Measurements from ENCODE around the gene HAP1. TPM values are rescaled to one million over a fixed set of nuclear protein-coding genes. Genes with fewer than 3 reads are reported as not detected.
"Not testable (repeated sequence)": the region's sequence is repeated elsewhere in the genome, so short reads cannot be mapped to it uniquely, and the experiment has no call there.

The HAP1 gene
- total RNA-seq, 1 experiment from 2014 or later, result 1.2 TPM

DNA sequence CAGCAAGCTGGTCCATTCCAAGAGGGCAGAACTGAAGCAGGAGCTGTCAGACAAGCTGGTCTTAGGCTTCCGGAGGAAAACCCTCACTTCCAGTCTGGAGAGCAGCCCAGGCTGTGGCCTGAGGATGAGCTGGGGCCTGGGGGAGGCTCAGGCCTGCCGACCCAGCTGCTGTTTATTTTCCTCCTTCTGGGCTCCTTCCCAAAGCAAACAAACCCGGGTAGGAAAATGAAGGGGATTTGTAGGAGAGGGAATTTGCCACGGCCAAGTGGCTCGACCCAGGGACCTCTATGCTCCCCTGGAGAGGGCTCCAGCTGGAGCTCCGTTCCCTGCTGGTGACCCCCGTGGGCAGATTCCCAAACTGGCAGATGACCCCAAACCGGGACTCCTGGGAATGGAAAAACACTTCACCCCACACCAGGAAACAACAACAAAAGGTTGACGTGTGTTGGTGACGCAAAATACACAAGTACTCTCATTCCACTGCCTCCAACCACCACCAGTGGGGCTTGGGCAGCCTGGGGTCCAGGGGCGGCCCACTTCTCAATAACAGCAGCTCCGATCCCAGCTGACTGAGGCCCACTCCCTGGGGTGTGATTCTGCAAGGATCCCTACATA lies 43.2 kb upstream of the HAP1 start:
- no peak for TF ChIP-seq CTCF (IDR thresholded peaks at IDR 0.05; ENCODE audit: unreplicated experiment)
- H3K9me3 Mint-ChIP-seq (ENCODE audit: low read depth, unreplicated experiment), result no peaks in the 10 kb centered on the region
- CTCF ChIA-PET, result interaction anchor here (0.6 to 7.3 kb wide), 10 partner anchors 8 to 85 kb away, joined by 3 to 63 read pairs (median 5); partner anchors contain the start of genes JUP and P3H4
- peak overlapping the region; percentile 43 for H3K4me3 Mint-ChIP-seq (ENCODE audit: low read depth, unreplicated experiment)
- DNase-seq, result peak; percentile 50
- peaks cover 99% of the 10 kb centered on the region for H3K36me3 Mint-ChIP-seq (ENCODE audit: insufficient read depth, unreplicated experiment)
- intact Hi-C loops (cut with micrococcal nuclease; ENCODE audit: unreplicated experiment), result no loop called here
- BruUV-seq (replicated peaks), result no TSS peak
- H3K27ac Mint-ChIP-seq (ENCODE audit: unreplicated experiment), result peak overlapping the region; percentile 87
- H3K4me1 Mint-ChIP-seq (ENCODE audit: low read depth, unreplicated experiment), result peaks cover 86% of the 10 kb centered on the region
- no peaks in the 10 kb centered on the region for H3K27me3 Mint-ChIP-seq (ENCODE audit: unreplicated experiment)

DNA sequence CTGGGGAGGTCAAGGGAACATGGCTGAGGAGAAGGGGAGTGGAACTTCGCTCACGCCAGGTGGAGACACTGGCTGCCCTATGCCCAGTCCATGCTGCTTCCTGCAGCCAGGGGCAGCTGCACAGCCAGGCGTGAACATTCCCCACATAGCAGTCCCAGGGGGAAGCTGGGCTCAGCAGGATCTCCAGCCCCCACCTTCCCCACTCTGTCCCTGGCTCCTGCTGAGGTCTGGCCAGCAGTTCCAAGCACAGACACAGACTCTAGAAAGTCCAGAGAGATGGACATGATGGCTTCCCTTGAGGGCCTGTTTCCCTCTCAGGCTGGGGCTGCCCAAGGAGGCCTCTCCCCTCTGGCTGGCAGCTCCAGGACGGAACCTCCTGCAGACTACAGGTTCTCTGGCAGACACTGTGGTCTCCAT lies 42.7 kb upstream of the HAP1 start:
- DNase-seq, result peak; percentile 67
- BruUV-seq (replicated peaks), result no TSS peak
- H3K36me3 Mint-ChIP-seq (ENCODE audit: insufficient read depth, unreplicated experiment), result peaks cover 99% of the 10 kb centered on the region
- no peak for TF ChIP-seq CTCF (IDR thresholded peaks at IDR 0.05; ENCODE audit: unreplicated experiment)
- peak overlapping the region; percentile 87 for H3K27ac Mint-ChIP-seq (ENCODE audit: unreplicated experiment)
- H3K9me3 Mint-ChIP-seq (ENCODE audit: low read depth, unreplicated experiment), result no peaks in the 10 kb centered on the region
- H3K27me3 Mint-ChIP-seq (ENCODE audit: unreplicated experiment), result no peaks in the 10 kb centered on the region
- CTCF ChIA-PET, result interaction anchor here (0.6 to 7.3 kb wide), 8 partner anchors 9 to 85 kb away, joined by 3 to 63 read pairs (median 6); partner anchors contain the start of gene JUP
- intact Hi-C loops (cut with micrococcal nuclease; ENCODE audit: unreplicated experiment), result no loop called here
- H3K4me1 Mint-ChIP-seq (ENCODE audit: low read depth, unreplicated experiment), result peaks cover 86% of the 10 kb centered on the region
- H3K4me3 Mint-ChIP-seq (ENCODE audit: low read depth, unreplicated experiment), result peak overlapping the region; percentile 43

- H3K9me3 Mint-ChIP-seq (ENCODE audit: low read depth, unreplicated experiment); BruUV-seq (replicated peaks); DNase-seq; intact Hi-C loops (cut with micrococcal nuclease; ENCODE audit: unreplicated experiment); H3K27me3 Mint-ChIP-seq (ENCODE audit: unreplicated experiment): not testable (repeated sequence)
- peak overlapping the region; percentile 59 for H3K4me3 Mint-ChIP-seq (ENCODE audit: low read depth, unreplicated experiment)
- peaks cover 86% of the 10 kb centered on the region for H3K4me1 Mint-ChIP-seq (ENCODE audit: low read depth, unreplicated experiment)
- H3K36me3 Mint-ChIP-seq (ENCODE audit: insufficient read depth, unreplicated experiment), result peaks cover 99% of the 10 kb centered on the region
- H3K27ac Mint-ChIP-seq (ENCODE audit: unreplicated experiment), result peak overlapping the region; percentile 87
- CTCF ChIA-PET, result interaction anchor here (1.1 to 7.3 kb wide), 2 partner anchors 10 to 19 kb away, joined by 3 to 63 read pairs; partner anchors contain the start of gene JUP
Observed at GRCh38 chr17:41776262-41776900, 41.9 kb upstream of the HAP1 start.

DNA sequence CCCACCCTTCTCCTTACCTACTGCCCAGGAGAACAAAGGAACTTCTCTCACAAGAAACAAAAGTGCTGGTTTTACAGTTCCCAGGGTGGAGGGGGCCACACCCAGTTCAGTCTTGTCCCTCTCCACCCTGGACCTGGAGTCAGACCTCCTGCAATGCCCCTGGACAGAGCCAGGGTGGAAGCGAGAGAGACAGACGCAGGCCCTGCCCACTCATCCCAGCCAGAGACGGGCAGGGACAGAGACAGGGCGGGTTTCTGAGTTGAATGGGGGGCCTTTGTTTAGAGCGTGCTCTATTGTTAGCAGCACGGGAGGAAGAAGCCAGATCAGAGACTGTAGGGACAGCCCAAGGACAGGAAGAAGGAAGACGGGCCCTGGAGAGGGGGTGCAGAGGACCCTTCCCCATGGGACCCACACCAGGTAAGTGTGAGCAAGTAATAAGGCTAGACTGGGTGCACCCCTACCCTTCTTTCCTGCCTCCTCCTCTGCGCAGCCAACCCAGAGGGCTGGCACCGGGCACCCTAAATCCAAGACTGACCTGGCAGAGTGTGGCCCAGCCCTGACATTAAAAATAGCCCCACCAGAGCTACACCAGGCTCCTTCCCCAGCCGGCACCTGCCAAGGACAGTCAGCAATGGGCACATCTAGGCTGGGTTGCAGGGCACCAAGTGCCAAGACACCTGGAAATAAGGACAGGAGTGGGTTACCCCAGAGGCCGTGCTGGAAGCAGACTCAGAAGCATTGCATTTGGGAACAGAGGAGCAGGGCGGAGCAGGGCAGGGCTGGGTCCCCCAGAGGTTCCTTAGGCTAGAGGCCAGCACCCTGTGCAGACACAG lies 41.2 kb upstream of the HAP1 start:
- peak overlapping the region; percentile 59 for H3K4me3 Mint-ChIP-seq (ENCODE audit: low read depth, unreplicated experiment)
- CTCF ChIA-PET, result interaction anchor here (1.3 to 7.3 kb wide), 3 partner anchors 8 to 25 kb away, joined by 8 to 63 read pairs (median 25); partner anchors contain the start of gene JUP
- H3K36me3 Mint-ChIP-seq (ENCODE audit: insufficient read depth, unreplicated experiment), result peaks cover 99% of the 10 kb centered on the region
- peaks cover 82% of the 10 kb centered on the region for H3K4me1 Mint-ChIP-seq (ENCODE audit: low read depth, unreplicated experiment)
- BruUV-seq (replicated peaks), result TSS peak; percentile 46
- intact Hi-C loops (cut with micrococcal nuclease; ENCODE audit: unreplicated experiment), result loop anchor here (1.0 kb wide), 1 partner anchor 9 kb away; no protein-coding TSS in a partner anchor
- no peaks in the 10 kb centered on the region for H3K27me3 Mint-ChIP-seq (ENCODE audit: unreplicated experiment)
- H3K27ac Mint-ChIP-seq (ENCODE audit: unreplicated experiment), result peak overlapping the region; percentile 87
- H3K9me3 Mint-ChIP-seq (ENCODE audit: low read depth, unreplicated experiment), result no peaks in the 10 kb centered on the region
- no peak for TF ChIP-seq CTCF (IDR thresholded peaks at IDR 0.05; ENCODE audit: unreplicated experiment)
- DNase-seq, result peak; percentile 85
